Fibroblast of lung (primary cell): ENCODE results near the gene SLC18A3.

Experiments
- CTCF ChIP-seq, 2 donors: IDR thresholded peaks in 1 of 2; conservative IDR thresholded peaks in 1 of 2; 1 replicate in 1 of 2; 2 replicates in 1 of 2; pipeline ENCODE4 v1.5.1; 2011 to 2012; ENCODE audit warnings: low read length in 2 of 2, control low read depth in 1 of 2, inconsistent platforms in 1 of 2, low read depth in 1 of 2, mild to moderate bottlenecking in 1 of 2
- EZH2 ChIP-seq: IDR thresholded peaks from 2 replicates; pipeline ENCODE4 v1.5.1; 2012; ENCODE audit warnings: low read length, control low read depth, mild to moderate bottlenecking; ENCODE audit errors: missing control alignments

DNA sequence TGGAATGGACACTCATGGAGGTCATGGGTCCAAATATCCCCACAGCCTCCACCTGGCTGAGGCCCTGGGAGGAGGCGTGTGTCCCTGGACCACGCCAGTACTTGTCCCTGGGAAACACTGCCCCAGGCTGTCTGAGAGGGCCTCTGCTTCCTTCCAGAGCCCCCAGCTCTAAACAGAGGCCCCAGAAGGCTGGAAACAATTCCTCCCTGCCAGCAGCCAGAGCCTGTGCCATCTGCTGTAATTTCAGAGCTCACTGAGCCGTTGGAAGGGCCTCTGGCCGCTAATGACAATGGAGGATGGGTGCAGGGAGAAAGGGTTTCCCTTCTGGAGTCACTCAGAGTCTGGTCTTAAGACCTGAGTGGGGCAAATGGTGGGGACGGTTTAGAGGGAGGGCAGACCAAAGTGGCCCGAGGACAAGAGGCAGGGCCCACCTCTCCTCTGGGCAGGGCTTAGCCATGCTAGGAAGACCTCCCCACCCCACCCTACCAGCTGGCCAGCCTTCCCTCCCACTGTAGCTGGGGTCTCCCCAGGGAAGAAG is 10.8 kb downstream of the SLC18A3 start:
- no peak for TF ChIP-seq CTCF (conservative IDR thresholded peaks at IDR 0.05 in 1 of 2, IDR thresholded peaks at IDR 0.05 in 1 of 2; ENCODE audit: low read depth in 1 of 2, low read length in 2 of 2)
- no peak for TF ChIP-seq EZH2
